ENCODE measurements around the gene WWC2.

DNA sequence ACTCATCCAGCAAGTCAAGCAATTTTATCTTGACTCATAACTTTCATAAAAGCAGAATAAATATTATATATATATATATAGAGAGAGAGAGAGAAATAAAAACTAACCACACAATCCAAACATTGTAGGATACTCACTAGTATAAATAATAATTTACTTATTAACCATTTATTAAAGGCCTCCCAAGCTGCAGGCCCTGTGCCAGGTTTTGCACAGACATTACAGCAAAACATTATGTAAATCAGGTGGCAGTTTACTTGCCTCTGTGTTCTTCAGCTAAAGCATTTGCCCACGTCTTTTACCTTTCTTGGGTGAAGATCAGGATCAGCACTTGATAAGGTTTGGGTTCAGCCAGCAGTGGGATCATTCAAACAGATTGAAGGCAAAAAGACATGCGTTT, 145.4 kb downstream of the WWC2 start:
- no peak for TF ChIP-seq POLR2AphosphoS5 (IDR thresholded peaks at IDR 0.05; ENCODE audit: borderline replicate concordance, low read depth, low read length)
- no peak for TF ChIP-seq FOXP2 (optimal IDR thresholded peaks at IDR 0.05; ENCODE audit: control extremely low read depth, extremely low read length, insufficient read depth)
